Measurements from ENCODE around the gene VEZT.
"Not testable (repeated sequence)": the region's sequence is repeated elsewhere in the genome, so short reads cannot be mapped to it uniquely, and the experiment has no call there.

The VEZT gene

DNA sequence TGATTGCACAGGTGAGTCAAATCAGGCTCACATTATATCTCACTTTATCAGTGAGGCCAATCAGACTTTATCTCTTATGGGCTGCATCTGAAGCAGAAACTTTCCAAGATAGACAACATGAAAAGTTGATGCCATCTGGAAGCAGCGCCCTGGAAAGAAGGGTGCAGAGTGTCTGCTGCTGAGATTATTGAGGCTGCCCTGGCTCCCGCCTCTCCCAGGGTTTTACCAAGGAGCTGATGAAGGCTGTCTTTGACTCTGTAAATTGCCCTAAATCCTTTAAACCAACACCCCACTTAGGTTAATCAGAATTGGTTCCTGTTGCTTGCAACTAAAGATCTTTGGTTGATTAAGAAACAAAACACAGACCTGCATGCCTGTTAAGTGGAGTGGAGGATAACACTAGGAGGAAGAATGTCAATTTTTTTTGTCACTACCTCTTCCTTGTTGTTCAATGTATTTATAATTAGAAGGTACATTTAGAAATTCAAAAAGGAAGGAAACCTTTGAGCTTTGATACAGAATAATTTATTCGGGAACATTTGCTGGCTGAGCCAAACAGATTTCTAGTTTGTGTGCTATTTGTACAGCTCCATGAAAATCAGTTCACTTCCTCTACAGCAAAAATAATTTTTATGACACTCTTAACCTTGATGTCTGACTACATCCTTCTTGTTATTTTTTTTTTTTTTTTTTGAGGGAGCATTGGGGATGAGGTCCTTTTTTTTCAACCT lies 104.1 kb downstream of the VEZT start:
- DNase-seq: no peak

GRCh38 chr12:95322326-95322725 lies 104.7 kb downstream of the VEZT start:
- no peak for DNase-seq

DNA sequence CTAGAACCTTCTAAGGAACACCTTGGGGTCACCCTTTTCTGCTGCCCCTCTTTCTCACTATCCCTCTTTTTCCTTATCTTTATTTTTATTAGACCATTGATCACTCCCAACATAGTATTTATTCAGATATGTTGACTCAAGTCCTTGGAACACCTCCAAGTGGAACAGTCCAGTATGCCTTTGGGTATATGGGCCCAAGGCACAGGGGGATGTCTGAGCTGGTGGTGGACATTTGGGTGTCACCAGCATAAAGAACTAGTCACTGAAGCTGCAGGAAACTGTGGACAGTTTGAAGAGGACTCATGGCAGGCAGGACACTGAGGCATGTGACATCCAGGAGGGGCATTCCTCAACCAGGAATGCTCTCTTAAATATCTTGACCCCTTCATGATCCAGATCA lies 105.6 kb downstream of the VEZT start:
- DNase-seq: no peak

- DNase-seq: not testable (repeated sequence)
These were observed 106.6 kb downstream of the VEZT start for GRCh38 chr12:95324246-95324645.

DNA sequence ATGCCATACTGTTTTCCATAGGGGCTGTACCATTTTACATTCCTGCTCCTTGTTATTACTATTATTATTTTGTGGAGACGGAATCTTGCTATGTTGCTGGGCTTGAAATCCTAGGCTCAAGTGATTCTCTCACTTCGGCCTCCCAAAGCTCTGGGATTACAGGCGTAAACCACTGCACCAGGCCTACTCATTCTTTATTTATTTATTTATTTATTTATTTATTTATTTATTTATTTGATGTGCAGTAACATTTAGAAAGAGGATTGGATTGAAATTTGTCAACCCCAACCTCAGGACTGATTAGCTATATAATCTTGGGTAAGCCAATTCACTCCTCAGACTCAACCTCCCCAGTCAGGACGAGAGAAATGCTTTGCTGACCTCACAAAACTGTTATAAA lies 107.9 kb downstream of the VEZT start:
- DNase-seq: no peak

GRCh38 chr12:95326445-95326844 lies 108.8 kb downstream of the VEZT start:
- DNase-seq: no peak

GRCh38 chr12:95326855-95327254 lies 109.2 kb downstream of the VEZT start:
- no peak for DNase-seq

GRCh38 chr12:95328708-95329107 lies 111.1 kb downstream of the VEZT start:
- DNase-seq: no peak

- DNase-seq: peak in 1 of 2 experiments; percentile 34
These were observed 118.3 kb downstream of the VEZT start for GRCh38 chr12:95335948-95336347.

DNA sequence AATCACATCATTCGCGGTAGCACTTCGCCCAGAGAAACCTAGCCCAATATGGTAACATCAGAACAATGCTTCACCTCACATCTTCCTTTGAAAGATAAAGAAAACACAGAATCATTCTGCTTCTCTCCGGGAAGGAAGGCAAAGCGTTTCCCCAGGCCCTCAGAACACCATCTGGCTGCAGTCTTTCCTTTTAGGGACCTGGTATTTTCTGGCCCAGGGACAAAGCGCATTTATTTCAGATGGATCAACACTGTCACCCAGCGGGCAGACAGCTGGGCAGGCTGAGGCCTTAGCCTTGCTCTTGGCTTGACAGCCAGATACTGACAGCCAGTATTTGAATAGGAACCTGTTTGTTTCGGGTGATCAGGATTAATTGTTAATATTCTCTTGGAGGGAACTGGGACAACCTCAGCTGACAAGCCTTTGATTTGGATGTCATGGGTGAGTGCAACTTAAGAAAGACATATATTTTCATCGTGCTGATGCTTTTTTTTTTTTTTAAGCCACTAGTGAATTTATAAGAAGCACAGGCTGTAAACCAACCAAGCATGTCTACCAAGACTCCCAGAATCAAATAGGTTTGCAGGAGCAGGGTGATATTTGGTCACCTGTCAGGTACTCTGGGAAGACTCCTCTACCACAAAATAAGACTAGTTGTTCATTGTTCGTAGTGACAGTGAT lies 118.9 kb downstream of the VEZT start:
- DNase-seq: peak; percentile 84 to 92

DNA sequence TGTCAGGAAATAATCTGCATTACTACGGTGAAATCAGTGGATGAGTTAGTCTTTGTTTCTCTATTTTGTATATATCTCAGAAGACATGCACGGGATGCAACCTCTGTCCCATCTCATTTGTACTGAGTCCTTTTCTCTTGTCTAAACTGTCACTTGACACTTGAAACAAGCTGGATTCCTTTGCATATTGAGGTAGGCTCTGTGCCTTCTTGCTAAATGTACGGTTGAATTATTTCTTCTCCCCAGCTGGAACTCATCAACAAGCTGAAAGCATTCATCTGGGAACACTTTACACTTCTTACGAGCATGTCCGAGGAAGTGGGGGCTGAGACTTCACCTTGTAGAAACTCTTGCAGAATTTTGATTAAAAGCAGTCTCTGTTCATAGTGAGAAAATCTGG lies 119.5 kb downstream of the VEZT start:
- no peak for DNase-seq

- no peak for DNase-seq
These were observed 121.6 kb downstream of the VEZT start for GRCh38 chr12:95339086-95339788.

GRCh38 chr12:95342008-95342407 lies 124.4 kb downstream of the VEZT start:
- DNase-seq: no peak

DNA sequence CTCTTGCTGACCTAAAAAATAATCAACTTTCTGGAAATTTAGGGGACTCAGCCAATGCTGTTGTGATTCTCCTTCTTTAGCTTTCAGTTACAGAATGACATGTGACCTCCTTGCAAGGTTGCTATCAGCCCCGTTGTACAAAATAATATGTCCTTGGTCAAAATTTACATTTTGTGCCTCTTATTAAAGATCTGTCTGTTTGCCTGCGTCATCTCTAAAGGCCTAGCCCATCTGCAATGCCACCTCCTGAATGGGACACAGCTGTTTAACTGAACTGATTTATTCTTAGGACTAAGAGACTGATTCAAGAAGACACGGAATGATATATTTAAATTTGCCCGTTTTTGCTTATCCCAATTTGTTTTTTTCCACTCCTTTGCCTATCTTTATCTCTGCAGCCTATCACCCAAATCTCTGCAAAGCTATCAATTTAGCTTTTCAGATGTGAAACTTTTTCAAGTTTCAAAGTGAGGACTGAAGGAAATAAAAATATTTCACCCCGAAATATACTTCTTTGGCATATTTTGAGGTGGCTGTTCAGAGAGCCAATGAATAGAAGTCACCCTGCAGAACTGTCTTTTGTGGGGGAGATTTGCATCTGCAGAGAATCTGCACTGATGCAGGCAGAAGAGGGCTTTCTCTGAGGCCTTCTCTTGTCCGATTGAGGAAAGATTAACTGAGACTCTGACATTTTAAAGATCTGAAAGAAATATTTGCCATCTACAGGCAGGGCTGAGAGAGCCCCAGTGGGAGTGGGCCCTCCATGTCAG lies 126.0 kb downstream of the VEZT start:
- no peak for DNase-seq

- no peak for DNase-seq
These were observed 131.7 kb downstream of the VEZT start for GRCh38 chr12:95349291-95349690.

DNA sequence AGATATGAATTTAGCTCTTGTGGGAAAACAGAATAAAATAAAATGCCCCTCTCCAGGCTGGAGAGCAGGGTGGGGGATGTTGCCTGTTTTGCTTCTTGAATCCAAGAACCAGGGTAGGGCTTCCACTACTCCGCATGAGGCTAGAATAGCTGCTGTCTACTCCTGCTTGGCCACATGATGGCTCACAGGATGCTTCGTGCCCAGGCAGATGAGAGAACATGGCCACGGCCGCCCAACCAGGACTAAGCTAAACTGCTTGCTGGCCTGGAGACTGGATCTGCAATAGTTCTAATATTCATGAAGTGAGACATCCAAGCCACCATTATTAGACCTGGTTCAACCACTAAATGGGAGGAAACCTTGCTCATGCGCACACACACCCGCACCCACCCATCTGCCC lies 134.1 kb downstream of the VEZT start:
- no peak for DNase-seq
